Testis (tissue), 2 donors: ENCODE data around the gene CABP4.

Source experiments
- CTCF ChIP-seq, 3 experiments: fragments of 450-650 bp in 2 of 3; fragments of 200-600 bp in 1 of 3; sonication (generic) in 1 of 3; IDR thresholded peaks; one replicate each; pipeline ENCODE4 v1.5.1; 2016 to 2019; ENCODE audit warnings: antibody characterized with exemption in 3 of 3, mild to moderate bottlenecking in 2 of 3, moderate library complexity in 1 of 3
- POLR2A ChIP-seq: fragments of 450-650 bp; IDR thresholded peaks from one replicate; pipeline ENCODE4 v1.6.1; 2017; ENCODE audit warnings: antibody characterized with exemption, mild to moderate bottlenecking, moderate library complexity

GRCh38 chr11:67433536-67434394, 21.4 kb upstream of the CABP4 start:
- TF ChIP-seq CTCF (IDR thresholded peaks at IDR 0.05) (no peak), POLR2A (no peak)
